ENCODE results near the gene RGPD8.
A peak's percentile ranks its signal among the peaks of the same experiment; 100 is the strongest.
"Not testable (repeated sequence)": the region's sequence is repeated elsewhere in the genome, so short reads cannot be mapped to it uniquely, and the experiment has no call there.

RGPD8 gene

DNA sequence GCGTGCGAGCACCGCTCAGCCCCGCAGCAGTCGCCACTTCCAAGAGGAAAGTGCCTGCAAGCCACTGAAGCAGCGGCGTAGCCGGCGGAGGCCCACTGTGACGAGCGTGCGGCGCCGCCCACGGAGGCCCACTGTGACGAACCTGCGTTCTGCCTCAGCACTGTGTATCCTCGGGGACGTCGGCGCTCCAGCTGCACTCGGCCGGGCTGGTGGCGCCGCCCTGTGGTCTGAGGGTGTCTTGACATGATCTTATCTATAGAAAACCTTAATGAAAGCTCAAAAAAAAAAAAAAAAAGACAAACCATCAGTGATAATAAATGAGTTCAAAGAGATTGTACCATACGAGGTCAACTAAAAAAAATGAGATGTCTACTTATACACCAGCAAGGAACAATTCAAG, at the start of gene RGPD8:
TSS of gene RGPD8 (minus strand) at position 166 of the 400 bp plus-strand sequence. CDS start 192 bp downstream, outside the sequence.
- peak; percentile 76 for DNase-seq

DNA sequence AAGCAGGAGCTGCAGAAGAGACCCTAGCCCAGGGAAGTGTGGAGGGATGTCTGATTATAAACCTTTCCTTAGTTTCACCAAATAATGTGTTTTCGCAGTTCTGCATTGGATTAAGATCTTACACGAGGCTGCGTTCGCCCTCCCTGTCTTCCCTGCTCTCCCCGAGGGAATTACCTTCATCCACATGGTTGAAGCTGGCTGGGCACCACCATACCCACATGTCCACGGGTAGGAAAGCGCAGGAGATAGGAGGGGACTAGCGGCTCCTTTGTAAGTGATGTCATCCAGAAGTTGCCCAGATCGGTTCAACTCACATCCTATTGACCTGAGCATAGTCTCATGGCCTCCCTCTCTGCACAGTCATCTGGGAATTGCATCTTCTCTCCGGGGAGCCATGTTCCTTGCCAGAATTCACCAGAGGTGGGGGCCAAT, 49.6 kb upstream of the RGPD8 start:
- DNase-seq = no peak

DNA sequence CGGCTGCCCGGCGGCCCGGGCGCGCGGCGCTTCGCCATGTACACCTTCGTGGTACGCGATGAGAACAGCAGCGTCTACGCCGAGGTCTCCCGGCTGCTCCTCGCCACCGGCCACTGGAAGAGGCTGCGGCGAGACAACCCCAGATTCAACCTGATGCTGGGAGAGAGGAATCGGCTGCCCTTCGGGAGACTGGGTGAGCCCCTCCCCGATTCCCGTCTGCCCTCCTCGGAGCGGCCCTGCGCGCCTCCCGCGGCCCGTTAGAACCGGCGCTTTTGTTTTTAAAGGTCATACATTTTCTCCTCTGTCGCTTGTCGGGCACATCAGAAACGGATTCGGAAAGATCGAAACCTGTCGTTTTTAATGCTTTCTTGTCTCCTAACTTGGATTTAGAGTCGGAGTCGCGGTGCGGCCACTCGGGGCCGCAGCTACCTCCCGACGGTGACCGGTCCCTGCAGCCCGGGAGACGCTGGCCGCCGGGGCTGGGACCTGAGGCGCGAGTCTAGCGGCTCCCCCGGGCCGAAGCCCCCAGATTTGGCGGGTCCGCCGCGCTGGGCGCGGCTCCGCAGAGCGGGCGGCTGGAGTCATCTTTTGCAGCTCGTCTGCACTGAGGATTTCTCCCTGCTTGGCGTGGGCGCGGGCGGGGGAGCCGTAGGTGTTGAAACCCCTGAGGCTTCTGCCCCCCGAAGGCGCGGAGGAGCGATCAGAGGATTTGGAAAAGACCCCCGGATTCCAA, 49.0 kb upstream of the RGPD8 start:
- peak; percentile 14 for DNase-seq

DNA sequence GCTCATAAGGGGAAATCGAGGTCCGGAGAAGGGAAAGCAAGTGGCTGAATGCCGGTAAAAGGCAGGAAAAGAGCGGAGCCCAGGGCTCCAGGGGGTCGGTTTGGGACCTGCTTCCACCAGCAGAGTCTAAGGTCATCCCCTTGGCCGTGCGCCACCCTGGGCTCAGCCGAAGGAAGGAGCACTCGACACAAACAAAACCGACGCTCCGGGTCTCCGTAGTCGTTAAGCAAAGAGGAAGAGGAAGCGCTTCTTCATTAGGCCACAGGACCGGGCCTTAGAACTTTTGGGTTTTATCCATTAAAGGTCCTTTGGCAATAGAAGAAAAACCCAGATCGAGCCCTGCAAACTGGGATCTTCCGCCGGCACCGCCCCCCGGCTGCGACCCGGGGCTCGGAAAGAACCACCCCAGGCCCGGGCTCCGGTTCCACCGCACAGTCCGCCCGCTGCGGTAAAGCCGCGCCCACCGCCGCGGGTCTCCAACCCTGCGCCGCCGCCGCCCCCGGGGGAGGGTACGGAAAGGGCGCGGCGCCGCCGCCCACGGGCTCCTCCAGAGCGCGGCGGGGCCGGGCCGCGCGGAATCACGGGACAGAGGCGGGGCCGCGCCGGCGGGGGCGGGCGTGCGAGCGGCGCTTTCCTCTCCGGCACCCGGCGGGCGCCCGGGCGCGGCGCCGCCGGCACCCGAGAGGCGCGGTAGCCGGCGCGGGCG, 48.2 kb upstream of the RGPD8 start, which contains the start of gene TTL:
TSS of gene TTL (plus strand) at position 629 of the 706 bp plus-strand sequence. CDS start 189 bp downstream, outside the sequence.
- peak; percentile 72 for DNase-seq

DNA sequence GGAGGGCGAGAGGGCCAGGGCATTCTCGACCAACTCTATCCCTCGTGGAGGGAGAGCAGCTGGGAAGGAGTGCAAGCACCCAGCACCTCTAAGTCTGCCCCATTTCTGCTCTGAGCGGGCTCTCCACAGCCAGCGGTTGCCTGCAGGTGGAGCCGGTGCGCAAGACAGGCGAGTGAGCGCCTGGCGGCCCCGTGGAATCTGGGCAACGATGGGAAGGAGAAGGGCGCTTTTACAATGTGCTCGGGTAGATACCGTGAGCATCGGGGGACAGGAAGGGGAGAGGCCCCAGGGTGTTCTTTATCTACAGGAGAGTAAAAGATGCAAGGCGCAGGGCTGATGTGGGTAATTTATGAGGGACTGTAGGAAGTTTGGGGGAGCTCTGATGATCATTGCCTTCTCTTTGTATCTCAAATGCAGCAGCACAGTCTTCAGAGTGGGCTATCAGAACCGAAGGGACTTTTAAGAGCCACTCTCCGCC, 47.6 kb upstream of the RGPD8 start:
- peak; percentile 75 for DNase-seq

DNA sequence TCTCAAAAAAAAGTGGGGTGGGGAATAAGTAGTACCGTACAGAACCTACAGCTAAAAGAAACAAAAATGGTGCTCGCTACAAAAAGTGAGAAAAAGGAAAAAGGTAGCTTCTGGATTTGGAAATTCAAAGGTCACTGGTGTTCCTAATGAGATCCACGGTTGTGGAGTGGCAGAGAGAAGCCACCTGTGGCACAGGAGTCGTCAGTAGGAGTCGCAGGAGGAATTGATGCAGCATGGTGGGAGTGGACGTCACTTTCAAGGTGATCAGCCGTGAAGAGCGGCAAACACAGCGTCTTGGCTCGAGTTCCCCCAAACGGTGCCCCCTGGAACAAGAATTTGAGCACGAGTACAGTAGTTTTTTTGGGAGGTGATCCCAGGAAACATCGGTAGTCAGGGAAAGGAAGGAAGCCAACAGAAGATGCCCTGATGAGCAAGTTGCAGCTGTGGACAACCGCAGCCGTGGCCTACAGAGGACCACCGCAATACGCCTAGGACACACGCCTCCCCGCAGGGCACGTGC, 47.1 kb upstream of the RGPD8 start:
- peak; percentile 11 for DNase-seq

DNA sequence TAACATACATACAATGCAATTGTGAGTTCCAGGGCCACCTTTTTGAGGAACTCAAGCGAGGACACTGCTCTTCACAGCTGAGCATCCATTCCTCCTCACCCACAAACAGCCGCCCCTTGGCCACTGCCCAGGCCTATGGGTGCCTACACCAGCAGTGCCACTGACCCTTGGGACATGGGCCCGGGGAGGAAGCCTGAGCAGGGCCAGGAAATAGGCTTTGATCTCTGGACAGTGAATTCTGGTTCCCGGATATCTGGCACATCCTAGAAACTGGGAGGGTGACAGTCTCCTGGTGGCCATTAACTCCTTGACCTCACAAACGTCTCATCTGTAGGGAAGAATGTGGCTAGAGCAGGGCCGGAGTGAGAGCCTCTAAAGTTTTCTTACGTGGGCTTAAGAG, 43.0 kb upstream of the RGPD8 start:
- no peak for DNase-seq

DNA sequence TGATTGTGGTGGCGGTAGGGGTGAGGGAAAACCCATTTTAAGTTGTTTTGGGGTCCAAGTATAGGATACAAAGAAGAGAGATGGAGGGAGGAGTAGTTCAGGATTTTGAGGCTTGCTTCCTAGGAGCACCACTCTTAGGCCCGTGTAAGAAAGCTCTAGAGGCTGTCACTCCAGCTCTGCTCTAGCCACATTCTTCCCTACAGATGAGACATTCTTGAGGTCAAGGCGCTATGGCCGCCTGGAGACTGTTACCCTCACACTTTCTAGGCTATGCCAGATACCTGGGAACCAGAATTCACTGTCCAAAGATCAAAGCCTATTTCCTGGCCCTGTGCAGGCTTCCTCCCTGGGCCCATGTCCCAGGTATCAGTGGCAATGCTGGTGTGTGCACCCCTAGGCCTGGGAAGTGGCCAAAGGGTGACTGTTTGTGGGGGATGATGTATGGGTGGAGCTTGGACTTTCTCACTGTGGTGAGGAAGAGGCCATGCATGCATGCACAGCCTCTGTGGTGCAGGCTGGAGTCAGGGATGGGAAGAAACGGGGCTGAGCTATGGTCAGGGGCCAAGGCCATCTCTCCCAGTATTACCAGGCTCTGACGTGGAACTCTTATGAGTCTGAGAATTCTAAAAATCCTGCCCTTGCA, 41.5 kb upstream of the RGPD8 start:
- DNase-seq = no peak

DNA sequence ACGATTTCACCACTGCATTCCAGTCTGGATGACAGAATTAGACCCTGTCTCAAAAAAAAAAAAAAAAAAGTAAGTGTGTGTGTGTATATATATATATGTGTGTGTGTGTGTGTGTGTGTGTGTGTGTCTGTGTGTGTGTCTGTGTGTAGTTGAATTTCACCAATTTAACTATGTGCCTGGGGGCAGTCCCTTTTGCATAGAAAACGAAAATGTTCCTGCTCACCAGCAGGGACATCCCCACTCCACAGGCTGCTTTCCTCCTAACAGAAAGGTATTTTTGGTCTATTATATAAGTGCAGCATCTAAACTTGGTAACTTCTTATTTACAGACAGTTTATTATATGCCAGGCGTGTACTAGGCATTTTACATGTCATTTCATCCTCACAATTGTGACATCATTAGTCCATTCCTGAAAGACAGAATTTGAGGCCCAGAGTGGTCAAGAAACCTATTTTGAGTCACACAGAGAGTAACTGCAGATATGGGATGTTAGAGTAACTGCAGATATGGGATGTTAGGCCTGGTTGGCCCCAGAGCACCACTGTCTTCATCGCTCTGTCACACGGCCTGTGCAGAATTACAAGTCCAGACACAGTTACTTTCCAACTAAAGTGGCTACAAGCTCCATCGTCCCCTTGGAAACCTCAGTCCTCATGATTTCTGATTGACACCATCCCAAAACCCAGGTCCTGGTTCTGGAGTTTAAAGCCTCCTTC, 39.3 kb upstream of the RGPD8 start:
- no peak for DNase-seq

DNA sequence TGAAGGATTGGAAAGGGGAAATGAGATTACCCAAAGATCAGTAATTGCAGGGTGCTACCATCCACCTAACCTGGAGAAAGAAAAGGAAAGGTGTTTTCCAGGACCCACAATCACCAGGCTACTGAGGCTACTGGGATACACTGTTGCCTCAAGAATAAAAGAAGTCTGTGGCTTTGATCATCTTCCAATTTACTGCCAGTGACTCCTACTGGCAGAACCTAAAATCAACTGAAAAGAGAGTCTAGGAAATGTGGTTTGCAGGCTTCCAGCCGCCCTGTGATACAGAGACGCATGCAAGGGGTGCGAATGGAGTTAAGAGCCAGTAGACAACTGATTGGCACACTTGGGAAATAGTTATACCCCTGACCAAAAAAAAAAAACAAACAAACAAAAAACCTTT, 31.9 kb upstream of the RGPD8 start:
- DNase-seq = no peak

DNA sequence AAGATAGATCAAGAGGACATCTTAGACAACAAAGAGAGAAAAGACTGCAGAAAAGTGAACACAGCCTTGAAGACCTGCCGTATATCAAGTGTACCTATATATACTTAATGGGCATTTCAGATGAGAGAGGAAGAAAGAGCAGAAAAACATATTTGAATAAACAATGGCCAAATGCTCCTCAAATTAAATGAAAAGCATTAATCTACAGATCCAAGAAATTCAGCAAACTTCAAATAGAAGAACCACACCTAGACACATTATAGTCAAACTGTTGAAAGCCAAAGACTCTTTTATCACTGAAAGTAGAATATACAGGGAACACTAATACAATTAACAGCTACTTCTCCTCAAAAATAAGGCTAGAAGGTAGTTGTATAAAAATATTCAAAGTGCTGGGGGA, 29.8 kb upstream of the RGPD8 start:
- DNase-seq = no peak

DNA sequence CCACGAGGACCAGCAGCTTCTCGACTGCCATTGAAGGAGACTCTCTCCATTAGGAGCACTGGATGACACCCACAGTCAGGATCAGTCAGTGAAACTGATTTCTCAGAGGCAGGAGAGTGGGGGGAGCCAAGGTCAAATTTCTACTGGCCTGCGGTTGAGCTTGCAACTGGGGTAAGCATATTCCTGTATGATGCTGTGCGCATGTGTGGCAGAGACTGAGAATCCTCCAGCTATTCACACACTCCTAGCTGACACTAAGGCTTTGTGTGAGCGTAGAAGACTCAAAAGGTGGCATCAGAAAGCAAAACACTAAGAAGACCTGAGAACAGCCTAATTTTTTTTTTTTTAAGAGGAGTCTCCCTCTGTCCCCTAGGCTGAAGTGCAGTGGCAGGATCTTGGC, 28.7 kb upstream of the RGPD8 start:
- DNase-seq = no peak

DNA sequence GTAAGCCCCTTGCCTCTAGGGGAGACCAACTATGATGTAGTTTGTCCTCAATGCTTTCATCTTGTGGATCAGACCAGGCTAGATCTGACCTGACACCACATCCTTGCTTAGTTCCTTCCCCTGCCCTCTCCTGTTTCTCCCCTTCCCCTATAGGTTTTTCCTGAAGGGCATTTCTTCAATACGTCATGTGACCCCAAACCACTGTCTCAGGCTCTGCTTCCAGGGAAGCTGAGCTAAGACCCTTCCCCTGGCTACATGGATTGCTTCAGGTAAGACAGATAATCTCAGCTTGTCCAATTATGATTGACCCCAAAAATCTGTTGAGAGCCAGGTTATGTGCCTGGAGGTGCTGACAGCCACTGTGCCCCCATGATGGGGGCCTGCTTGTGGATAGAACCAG, 25.9 kb upstream of the RGPD8 start:
- no peak for DNase-seq

DNA sequence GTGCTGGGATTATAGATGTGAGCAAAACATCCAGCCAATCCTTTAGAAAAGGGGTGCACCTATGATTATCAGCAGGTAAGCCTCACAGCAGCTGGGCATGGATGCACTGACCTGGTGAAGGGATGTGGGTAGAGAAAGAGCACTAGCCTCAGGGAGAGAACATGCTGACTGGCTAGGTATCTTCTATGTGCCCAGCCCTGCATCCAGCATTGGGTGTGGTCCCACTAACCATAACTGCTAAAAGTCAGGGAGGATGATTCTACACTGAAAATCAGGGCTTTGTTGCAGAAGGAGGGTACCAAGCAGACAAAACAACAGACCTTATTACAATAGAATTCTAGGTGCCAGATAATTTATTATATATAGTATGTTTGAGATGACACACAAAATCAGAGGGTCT, 21.1 kb upstream of the RGPD8 start:
- DNase-seq = no peak

DNA sequence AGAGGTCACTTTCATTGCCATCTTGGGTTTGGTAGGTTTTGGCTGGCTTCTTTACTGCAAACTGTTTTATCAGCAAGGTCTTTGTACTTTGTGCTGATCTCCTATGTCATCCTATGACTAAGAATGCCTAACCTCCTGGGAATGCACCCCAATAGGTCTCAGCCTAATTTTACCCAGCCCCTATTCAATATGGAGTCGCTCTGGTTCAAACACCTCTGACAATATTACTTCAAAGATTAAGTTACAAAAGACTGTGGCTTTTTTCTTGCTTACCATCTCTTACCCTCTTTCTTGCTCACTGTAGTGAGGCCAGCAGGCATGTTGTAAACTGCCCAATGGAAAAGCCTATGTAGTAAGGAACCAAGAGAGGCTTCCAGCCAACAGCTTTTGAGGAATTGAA, 17.9 kb upstream of the RGPD8 start:
- DNase-seq = no peak

DNA sequence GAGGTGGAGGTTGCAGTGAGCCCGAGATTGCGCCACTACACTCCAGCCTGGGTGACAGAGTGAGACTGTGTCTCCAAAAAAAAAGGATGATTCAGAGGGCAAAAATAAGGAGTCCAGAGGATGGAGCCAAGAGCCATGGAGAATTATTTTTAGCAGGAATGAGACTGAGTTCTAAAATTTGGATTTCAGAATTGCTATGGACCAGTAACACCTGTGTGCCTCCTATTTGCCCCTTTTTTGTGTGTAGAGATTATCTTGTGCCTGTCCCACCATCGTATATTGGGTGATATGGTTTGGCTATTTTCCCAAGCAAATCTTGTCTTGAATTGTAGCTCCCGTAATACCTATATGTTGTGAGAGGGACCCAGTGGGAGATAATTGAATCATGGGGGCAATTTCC, 16.4 kb upstream of the RGPD8 start:
- DNase-seq = no peak

DNA sequence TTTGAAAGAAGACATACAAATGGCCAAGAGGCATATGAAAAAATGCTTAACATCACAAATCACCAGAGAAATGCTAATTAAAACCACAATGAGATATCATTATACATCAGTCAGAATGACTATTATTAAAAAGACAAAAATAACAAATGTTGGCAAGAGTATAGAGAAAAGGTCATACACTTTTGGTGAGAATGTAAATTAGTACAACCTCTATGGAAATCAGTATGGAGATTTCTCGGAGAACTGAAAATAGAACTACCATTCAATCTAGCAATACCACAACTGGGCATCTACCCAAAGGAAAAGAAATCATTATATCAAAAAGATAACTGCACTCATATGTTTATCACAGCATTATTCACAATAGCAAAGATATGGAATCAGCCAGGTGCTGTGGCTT, 10.8 kb upstream of the RGPD8 start:
- not testable (repeated sequence) for DNase-seq

DNA sequence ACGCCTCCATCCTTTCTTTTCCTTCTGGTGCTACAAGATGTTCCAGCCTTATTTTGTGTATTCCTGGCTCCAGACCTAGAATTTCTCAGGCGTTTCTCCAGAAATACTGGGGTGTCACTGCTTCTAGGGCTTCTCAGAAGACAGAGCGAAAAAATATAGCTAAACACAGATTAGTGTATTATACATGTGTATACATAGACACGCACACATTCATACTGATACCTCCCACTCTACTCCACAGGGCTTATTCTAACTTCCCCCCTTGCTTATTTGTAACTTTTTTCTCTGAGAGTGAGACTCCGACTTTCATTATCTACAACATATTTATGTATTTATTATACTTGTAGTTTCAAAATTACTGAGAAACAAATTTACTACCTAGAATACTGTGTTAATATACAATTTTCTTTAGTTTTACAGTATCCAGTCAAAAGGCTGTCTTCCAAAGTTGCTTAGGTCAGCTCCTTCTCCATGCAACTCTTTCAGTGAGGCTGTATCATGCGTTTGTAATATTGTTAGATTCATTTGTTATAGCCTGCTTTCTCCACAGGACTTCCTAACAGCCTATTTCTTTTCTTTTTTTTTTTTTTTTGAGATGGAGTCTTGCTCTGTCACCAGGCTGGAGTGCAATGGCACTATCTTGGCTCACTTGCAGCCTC, 5.3 kb upstream of the RGPD8 start:
- not testable (repeated sequence) for DNase-seq

DNA sequence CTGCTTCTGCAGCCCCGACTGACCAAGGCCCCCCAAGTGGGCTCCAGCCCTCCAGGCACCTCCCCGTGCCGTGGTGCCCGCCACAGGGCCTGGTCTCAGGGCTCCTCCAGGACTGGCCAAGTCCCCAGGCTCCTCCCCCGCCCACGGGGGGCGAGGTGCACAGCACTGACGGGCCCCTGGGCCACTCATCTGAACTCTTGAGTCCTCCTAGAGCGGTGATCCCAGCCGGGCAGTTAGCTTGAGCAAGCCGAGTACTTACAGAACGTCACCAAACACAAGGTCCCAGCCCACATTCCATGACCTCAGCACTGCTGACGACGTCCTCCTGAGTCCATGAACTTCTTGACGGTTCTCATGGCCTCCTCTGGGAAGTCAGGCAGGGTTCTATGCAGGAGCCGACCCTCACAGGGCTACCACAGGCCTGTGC, 4.0 kb upstream of the RGPD8 start:
- DNase-seq = not testable (repeated sequence)

DNA sequence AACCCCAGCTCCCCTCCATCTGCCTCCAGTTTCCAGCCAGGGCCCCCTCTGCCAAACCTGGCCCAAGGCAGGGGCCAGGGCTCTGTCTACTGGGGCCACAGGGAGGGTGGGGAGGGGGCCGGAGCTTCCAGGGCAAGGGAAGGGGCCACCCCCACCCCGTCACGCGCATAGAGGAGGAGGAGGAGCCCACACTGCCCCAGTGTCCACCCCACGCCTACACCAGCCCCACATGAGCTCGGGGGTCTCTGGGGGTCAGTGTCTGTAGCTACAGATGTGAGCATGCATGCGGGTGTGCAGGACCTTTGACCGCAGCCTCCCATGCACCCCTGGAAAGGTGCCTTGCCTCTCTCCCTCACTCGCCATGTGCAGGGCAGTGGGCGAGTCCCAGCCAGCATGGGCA, 3.5 kb upstream of the RGPD8 start:
- DNase-seq = not testable (repeated sequence)

DNA sequence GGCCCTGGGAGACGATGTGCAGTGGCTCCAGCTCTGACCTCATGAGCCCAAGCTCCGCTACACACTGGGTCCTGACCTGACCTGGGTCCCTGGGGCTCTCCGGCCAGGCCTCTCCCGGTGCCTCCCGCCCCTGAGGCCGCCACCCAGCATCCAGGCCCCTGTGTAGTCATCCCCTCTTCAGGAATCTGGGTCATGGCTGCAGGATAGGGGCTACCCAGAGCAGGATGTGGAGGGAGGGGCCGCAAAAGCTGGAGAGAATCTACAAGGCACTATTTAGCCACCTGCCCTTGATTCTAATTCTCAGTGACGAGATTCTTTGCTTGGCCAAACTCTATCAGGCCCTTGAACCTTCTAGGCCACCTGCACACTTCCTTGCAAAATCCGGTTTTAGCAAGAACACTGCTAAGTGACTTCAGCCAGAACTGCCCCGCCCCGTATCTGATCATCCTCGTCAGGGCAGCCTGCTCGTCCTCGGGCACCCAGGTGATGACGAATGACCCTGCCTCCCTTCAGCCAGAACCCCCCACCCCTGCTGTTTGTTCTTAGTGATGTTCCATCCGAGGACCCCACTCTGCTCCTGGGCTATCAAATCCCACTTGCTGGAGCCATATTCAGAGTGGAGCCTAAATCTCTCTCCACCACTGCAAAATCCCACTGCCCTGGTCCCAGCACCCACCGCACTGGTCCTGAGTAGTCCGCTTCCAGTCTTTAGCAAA, 2.4 kb upstream of the RGPD8 start:
- not testable (repeated sequence) for DNase-seq
